Measurements from ENCODE around the gene TBK1.

Gene TBK1

GRCh38 chr12:64480148-64480547, 28.2 kb downstream of the TBK1 start:
- TF ChIP-seq TAF1 (IDR thresholded peaks at IDR 0.05; ENCODE audit: borderline replicate concordance, insufficient read depth, low read length) (no peak), FOXP2 (optimal IDR thresholded peaks at IDR 0.05; ENCODE audit: borderline replicate concordance, extremely low read depth, extremely low read length, insufficient read depth) (no peak), SIN3A (IDR thresholded peaks at IDR 0.05; ENCODE audit: borderline replicate concordance, insufficient read depth, low read length) (no peak), REST (IDR thresholded peaks at IDR 0.05; ENCODE audit: insufficient read depth in 1 of 2, low read depth in 2 of 2, low read length in 2 of 2) (no peak), POLR2AphosphoS5 (IDR thresholded peaks at IDR 0.05; ENCODE audit: low read depth, low read length) (no peak)

GRCh38 chr12:64486657-64487056, 34.7 kb downstream of the TBK1 start:
- no peak for TF ChIP-seq TAF1 (IDR thresholded peaks at IDR 0.05; ENCODE audit: borderline replicate concordance, insufficient read depth, low read length)
- no peak for TF ChIP-seq REST (IDR thresholded peaks at IDR 0.05; ENCODE audit: insufficient read depth in 1 of 2, low read depth in 2 of 2, low read length in 2 of 2)
- TF ChIP-seq FOXP2 (optimal IDR thresholded peaks at IDR 0.05; ENCODE audit: borderline replicate concordance, extremely low read depth, extremely low read length, insufficient read depth) = no peak
- TF ChIP-seq SIN3A (IDR thresholded peaks at IDR 0.05; ENCODE audit: borderline replicate concordance, insufficient read depth, low read length) = no peak
- no peak for TF ChIP-seq POLR2AphosphoS5 (IDR thresholded peaks at IDR 0.05; ENCODE audit: low read depth, low read length)

- no peak for TF ChIP-seq POLR2AphosphoS5 (IDR thresholded peaks at IDR 0.05; ENCODE audit: low read depth, low read length)
- no peak for TF ChIP-seq FOXP2 (optimal IDR thresholded peaks at IDR 0.05; ENCODE audit: borderline replicate concordance, extremely low read depth, extremely low read length, insufficient read depth)
- no peak for TF ChIP-seq SIN3A (IDR thresholded peaks at IDR 0.05; ENCODE audit: borderline replicate concordance, insufficient read depth, low read length)
- no peak for TF ChIP-seq REST (IDR thresholded peaks at IDR 0.05; ENCODE audit: insufficient read depth in 1 of 2, low read depth in 2 of 2, low read length in 2 of 2)
- TF ChIP-seq TAF1 (IDR thresholded peaks at IDR 0.05; ENCODE audit: borderline replicate concordance, insufficient read depth, low read length) = no peak
Measured at GRCh38 chr12:64491718-64492117, 39.8 kb downstream of the TBK1 start.

- TF ChIP-seq TAF1 (IDR thresholded peaks at IDR 0.05; ENCODE audit: borderline replicate concordance, insufficient read depth, low read length) = no peak
- TF ChIP-seq POLR2AphosphoS5 (IDR thresholded peaks at IDR 0.05; ENCODE audit: low read depth, low read length) = no peak
- TF ChIP-seq SIN3A (IDR thresholded peaks at IDR 0.05; ENCODE audit: borderline replicate concordance, insufficient read depth, low read length) = no peak
- no peak for TF ChIP-seq FOXP2 (optimal IDR thresholded peaks at IDR 0.05; ENCODE audit: borderline replicate concordance, extremely low read depth, extremely low read length, insufficient read depth)
- TF ChIP-seq REST (IDR thresholded peaks at IDR 0.05; ENCODE audit: insufficient read depth in 1 of 2, low read depth in 2 of 2, low read length in 2 of 2) = no peak
Measured at GRCh38 chr12:64493513-64493912, 41.6 kb downstream of the TBK1 start.
